ENCODE data around the gene CDK13. TPM values are rescaled to one million over a fixed set of nuclear protein-coding genes. Genes with fewer than 3 reads are reported as not detected.
"Not testable (repeated sequence)": the region's sequence is repeated elsewhere in the genome, so short reads cannot be mapped to it uniquely, and the experiment has no call there.

The CDK13 gene
- total RNA-seq, 6 experiments from 2014 or later = 21.2 to 35.2 (median 27.1) TPM

DNA sequence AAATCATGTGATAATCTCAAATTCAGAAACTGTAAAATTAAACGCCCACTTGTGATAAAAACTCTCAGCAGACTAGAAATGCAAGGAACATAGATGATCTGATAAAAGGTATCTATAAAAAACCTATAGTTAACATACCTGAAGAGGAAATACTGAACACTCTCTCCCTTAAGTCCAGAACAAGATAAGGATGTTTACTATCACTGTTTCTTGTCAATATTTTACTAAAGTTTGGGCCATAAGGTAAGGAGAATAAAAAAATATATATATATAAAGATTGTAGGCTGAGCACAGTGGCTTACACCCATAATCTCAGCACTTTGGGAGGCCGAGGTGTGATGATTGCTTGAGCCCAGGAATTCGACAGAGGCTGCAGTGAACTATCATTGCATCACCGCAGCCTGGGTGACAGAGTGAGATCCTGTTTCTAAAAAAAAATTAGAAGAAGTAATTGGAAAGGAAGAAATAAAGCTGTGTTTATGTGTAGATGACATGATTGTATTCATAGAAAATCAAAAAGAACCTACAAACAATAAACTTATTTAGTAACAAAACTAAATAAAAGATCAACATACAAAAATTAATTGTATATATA is 155.9 kb downstream of the CDK13 start:
- Histone ChIP-seq H3K36me3 (no peaks in the 10 kb centered on the region), H3K9me3 (no peaks in the 10 kb centered on the region), H3K27me3 (no peaks in the 10 kb centered on the region), H3K27ac (no peak overlapping the region), H3K4me3 (no peak overlapping the region), H3K4me1 (peaks cover 0 to 10% (median 0%) of the 10 kb centered on the region in 4 donors)
- no peak for DNase-seq
- 38% methylated on average over 4 of the region's 4 CpGs for WGBS (ENCODE audit: insufficient coverage, low coverage, low lambda C conversion rate, missing lambda C conversion rate)
- TF ChIP-seq POLR2A (IDR thresholded peaks at IDR 0.05) = no peak
- TF ChIP-seq, protein P1, sequence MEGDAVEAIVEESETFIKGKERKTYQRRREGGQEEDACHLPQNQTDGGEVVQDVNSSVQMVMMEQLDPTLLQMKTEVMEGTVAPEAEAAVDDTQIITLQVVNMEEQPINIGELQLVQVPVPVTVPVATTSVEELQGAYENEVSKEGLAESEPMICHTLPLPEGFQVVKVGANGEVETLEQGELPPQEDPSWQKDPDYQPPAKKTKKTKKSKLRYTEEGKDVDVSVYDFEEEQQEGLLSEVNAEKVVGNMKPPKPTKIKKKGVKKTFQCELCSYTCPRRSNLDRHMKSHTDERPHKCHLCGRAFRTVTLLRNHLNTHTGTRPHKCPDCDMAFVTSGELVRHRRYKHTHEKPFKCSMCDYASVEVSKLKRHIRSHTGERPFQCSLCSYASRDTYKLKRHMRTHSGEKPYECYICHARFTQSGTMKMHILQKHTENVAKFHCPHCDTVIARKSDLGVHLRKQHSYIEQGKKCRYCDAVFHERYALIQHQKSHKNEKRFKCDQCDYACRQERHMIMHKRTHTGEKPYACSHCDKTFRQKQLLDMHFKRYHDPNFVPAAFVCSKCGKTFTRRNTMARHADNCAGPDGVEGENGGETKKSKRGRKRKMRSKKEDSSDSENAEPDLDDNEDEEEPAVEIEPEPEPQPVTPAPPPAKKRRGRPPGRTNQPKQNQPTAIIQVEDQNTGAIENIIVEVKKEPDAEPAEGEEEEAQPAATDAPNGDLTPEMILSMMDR (IDR thresholded peaks at IDR 0.05) = no peak
- peak in 3 of 4 donors; percentile 51 to 74 (median 62) for ATAC-seq
- intact Hi-C loops (cut with DNase I) = no loop called here

DNA sequence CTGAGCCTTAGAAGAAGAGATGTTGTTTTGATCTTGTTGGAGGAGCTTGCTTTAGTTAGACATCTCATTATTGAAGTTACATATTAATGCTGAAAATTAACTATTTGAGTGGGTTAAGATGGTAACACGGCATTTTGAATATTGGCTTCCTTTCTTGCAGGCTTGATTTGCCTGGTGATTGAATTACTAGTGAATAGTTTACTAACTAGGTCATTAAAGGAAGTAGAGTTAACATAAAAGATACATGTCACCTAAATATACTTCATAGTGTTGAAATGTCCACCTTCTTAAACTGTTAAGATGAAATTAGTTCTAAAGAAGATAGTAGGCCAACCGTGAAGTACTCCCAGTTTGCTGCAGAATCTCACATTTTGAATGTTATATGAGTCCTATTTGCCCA is 165.9 kb downstream of the CDK13 start:
- intact Hi-C loops (cut with DNase I) = no loop called here
- Histone ChIP-seq H3K4me3 (no peak overlapping the region), H3K9me3 (no peaks in the 10 kb centered on the region), H3K36me3 (no peaks in the 10 kb centered on the region), H3K27ac (no peak overlapping the region), H3K4me1 (peaks cover 0 to 4% (median 0%) of the 10 kb centered on the region in 4 donors), H3K27me3 (no peaks in the 10 kb centered on the region)
- ATAC-seq = no peak
- WGBS (ENCODE audit: insufficient coverage, low coverage, low lambda C conversion rate, missing lambda C conversion rate) = 93% methylated on average over 2 of the region's 2 CpGs
- DNase-seq = no peak
- TF ChIP-seq, protein P1 (IDR thresholded peaks at IDR 0.05) = no peak
- no peak for TF ChIP-seq POLR2A (IDR thresholded peaks at IDR 0.05)

DNA sequence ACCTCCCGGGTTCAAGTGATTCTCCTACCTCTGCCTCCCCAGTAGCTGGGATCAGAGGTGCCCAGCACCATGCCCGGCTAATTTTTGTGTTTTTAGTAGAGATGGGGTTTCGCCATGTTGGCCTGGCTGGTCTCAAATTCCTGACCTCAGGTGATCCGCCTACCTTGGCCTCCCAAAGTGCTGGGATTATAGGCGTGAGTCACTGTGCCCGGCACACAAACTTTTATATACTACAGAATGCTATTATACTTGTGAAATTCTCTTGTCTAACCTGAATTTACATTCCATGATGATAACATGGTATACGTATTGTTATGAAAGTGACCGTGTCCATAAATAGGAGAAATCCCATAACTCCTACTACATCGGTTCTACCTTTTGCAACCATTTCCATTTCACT is 167.1 kb downstream of the CDK13 start:
- 83% methylated on average over 8 of the region's 9 CpGs for WGBS (ENCODE audit: insufficient coverage, low coverage, low lambda C conversion rate, missing lambda C conversion rate)
- intact Hi-C loops (cut with DNase I); H3K36me3 ChIP-seq; H3K27ac ChIP-seq; H3K27me3 ChIP-seq; H3K9me3 ChIP-seq; DNase-seq; H3K4me3 ChIP-seq; ATAC-seq: not testable (repeated sequence)
- H3K4me1 ChIP-seq = peaks cover 0 to 16% (median 0%) of the 10 kb centered on the region in 4 donors

DNA sequence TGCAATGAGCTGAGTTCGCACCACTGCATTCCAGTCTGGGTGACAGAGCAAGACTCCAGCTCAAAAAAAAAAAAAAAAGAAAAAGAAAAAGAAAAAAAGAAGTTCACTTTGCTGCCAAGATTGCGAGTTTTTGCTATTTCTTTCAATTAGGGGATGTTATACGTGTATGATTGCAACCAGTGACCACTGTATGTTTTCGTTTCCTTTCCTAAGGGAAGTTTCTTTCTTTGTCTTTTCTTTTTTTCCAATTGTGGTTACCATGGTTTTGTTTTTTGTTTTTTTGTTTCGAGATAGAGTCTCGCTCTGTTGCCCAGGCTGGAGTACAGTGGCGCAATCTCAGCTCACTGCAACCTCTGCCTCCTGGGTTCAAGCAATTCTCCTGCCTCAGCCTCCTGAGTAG is 168.1 kb downstream of the CDK13 start:
- H3K27me3 ChIP-seq; H3K36me3 ChIP-seq; H3K4me3 ChIP-seq; H3K27ac ChIP-seq; intact Hi-C loops (cut with DNase I); H3K9me3 ChIP-seq; DNase-seq; ATAC-seq: not testable (repeated sequence)
- peaks cover 0 to 19% (median 0%) of the 10 kb centered on the region in 4 donors for H3K4me1 ChIP-seq
- 79% methylated on average over 5 of the region's 7 CpGs for WGBS (ENCODE audit: insufficient coverage, low coverage, low lambda C conversion rate, missing lambda C conversion rate)

DNA sequence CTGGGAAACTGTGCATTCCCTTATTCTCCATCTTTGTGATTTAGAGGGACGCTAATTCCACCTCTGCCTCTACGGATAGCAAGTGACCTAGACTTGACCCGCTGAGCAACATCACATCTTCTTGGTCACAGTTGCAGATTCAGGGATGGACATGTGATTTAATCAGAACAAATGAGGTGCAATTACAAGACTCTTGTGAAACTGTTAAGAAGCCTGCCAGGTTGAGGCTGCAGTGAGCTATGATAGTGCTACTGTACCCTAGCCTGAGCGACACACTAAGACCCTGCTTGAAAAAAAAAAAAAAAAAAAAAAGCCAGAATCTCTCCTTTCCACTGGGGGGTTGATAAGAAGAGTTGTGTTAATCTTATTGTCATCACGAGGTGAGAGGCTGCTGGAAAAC is 170.0 kb downstream of the CDK13 start:
- Histone ChIP-seq H3K27ac (no peak overlapping the region), H3K4me3 (no peak overlapping the region), H3K36me3 (no peaks in the 10 kb centered on the region), H3K9me3 (no peaks in the 10 kb centered on the region), H3K27me3 (no peaks in the 10 kb centered on the region), H3K4me1 (peaks cover 0 to 29% (median 0%) of the 10 kb centered on the region in 4 donors)
- no peak for ATAC-seq
- WGBS (ENCODE audit: insufficient coverage, low coverage, low lambda C conversion rate, missing lambda C conversion rate) = 76% methylated on average over 5 of the region's 5 CpGs
- intact Hi-C loops (cut with DNase I) = no loop called here
- no peak for TF ChIP-seq POLR2A (IDR thresholded peaks at IDR 0.05)
- TF ChIP-seq, protein P1 (IDR thresholded peaks at IDR 0.05) = no peak
- no peak for DNase-seq

DNA sequence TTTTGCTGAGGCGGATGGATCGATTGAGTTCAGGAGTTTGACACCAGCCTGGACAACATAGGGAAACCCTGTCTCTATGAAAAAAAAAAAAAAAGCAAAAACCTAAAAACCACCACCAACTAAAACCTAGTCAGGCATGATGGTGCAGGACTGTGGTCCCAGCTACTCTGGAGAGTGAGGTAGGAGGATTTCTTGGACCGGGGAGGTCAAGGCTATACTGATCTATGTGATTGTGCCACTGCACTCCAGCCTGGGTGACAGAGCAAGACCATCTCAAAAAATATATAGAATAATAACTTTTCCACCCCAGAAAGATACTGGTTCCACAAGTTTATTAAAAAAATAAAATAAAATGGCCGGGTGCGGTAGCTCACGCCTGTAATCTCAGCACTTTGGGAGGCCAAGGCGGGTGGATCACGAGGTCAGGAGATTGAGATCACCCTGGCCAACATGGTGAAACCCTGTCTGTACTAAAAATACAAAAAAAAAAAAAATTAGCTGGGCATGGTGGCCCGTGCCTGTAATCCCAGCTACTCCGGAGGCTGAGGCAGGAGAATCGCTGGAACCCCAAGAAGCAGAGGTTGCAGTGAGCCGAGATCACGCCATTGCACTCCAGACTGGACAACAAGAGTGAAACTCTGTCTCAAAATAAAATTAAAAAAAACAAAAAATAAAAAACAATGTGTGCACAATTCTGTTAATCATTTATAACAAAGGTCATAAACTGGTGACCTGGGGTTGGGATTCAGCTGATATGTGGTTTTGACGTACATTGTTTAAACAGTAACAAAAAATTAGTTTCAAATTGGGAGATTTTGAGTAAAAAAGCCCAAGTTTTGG is 172.3 kb downstream of the CDK13 start:
- Histone ChIP-seq H3K4me3 (peak overlapping the region in 2 of 3 donors; percentile 20 to 22), H3K27ac (peak overlapping the region; percentile 68 to 93 (median 92)), H3K4me1 (peaks cover 0 to 29% (median 0%) of the 10 kb centered on the region in 4 donors)
- WGBS (ENCODE audit: insufficient coverage, low coverage, low lambda C conversion rate, missing lambda C conversion rate) = 32% methylated on average over 14 of the region's 14 CpGs
- DNase-seq (peak in 1 of 3 donors; percentile 58), ATAC-seq (peak; percentile 82 to 85 (median 82))
- H3K27me3 ChIP-seq; H3K36me3 ChIP-seq; intact Hi-C loops (cut with DNase I); H3K9me3 ChIP-seq: not testable (repeated sequence)

All from right lobe of liver (tissue), 6 donors.